HepG2 (cell line): ENCODE measurements around the gene NELL1. TPM values are rescaled to one million over a fixed set of nuclear protein-coding genes. Genes with fewer than 3 reads are reported as not detected.

Experiments used
- ATAC-seq: fragments of 200-7000 bp; cut with Tn5 transposase; 3 replicates; pipeline ENCODE4 v1.9.1; 2020; ENCODE audit warnings: mild to moderate bottlenecking, moderate library complexity
- BruUV-seq: library from RNA; stranded (reverse); fragments of 400-500 nt; replicated peaks from 2 replicates; lab custom pipeline; 2021; lab: Mats Ljungman, UMichigan
- CTCF ChIA-PET: fragments of 300-600 bp; formaldehyde crosslinking; extraction: SDS; loops from one replicate; lab custom pipeline; 2021; ENCODE audit warnings: low total read pairs, inconsistent platforms, low intra/inter-chr PET ratio; lab: Yijun Ruan, JAX
- POLR2A ChIA-PET: fragments of 350-600 bp; sonication (Branson Sonifier 250); formaldehyde crosslinking; loops from one replicate; lab custom pipeline; 2020; ENCODE audit warnings: antibody characterized with exemption, inconsistent platforms; lab: Yijun Ruan, JAX
- DNase-seq: peaks from one replicate; pipeline ENCODE4 v3.0.0-alpha.2; 2015; ENCODE audit warnings: low spot score
- FAIRE-seq: peaks from 3 replicates; lab custom pipeline; 2011; peaks lifted over from hg19 to GRCh38; lab: Jason Lieb, UNC
- H2AFZ ChIP-seq: one replicate; pipeline ENCODE4 v1.6.1; 2011; ENCODE audit warnings: low read length, inconsistent platforms
- H3K27ac ChIP-seq: fragments of 300-600 bp; 3 replicates; pipeline ENCODE4 v1.8.0; 2011; ENCODE audit warnings: mixed run types, mild to moderate bottlenecking, mixed read lengths, low read length, inconsistent platforms; ENCODE audit not compliant: insufficient read depth; ENCODE audit errors: extremely low read length
- H3K27me3 ChIP-seq, 2 experiments: fragments of 200-600 bp in 1 of 2; 2 replicates in 1 of 2; 3 replicates in 1 of 2; pipeline versions ENCODE4 v1.6.0 to v1.8.0; 2011; ENCODE audit warnings: low read length in 2 of 2, mild to moderate bottlenecking in 2 of 2, moderate library complexity in 2 of 2, inconsistent platforms in 1 of 2; ENCODE audit not compliant: insufficient read depth in 2 of 2, control insufficient read depth in 1 of 2
- H3K36me3 ChIP-seq, 2 experiments: fragments of 200-600 bp in 1 of 2; replicated peaks in 1 of 2; 2 replicates in 1 of 2; 3 replicates in 1 of 2; pipeline versions ENCODE4 v1.5.1 to v1.8.0; 2011; ENCODE audit warnings: low read length in 2 of 2, inconsistent platforms in 1 of 2; ENCODE audit not compliant: insufficient read depth in 2 of 2, control insufficient read depth in 1 of 2
- H3K4me1 ChIP-seq: 2 replicates; pipeline ENCODE4 v1.5.1; 2012; ENCODE audit warnings: low read length, inconsistent platforms; ENCODE audit not compliant: insufficient read depth
- H3K4me2 ChIP-seq: 2 replicates; pipeline ENCODE4 v1.6.0; 2011; ENCODE audit warnings: low read depth, low read length, inconsistent platforms
- H3K4me3 ChIP-seq, 3 experiments: fragments of 200-600 bp in 1 of 3; sonication (generic), shearing (Covaris generic) in 1 of 3; replicated peaks in 1 of 3; 2 replicates each; pipeline ENCODE4 v1.5.1; 2011 to 2016; ENCODE audit warnings: low read length in 3 of 3, inconsistent platforms in 2 of 3, low read depth in 2 of 3, mild to moderate bottlenecking in 2 of 3, control low read depth in 1 of 3, mixed read lengths in 1 of 3; ENCODE audit not compliant: insufficient read depth in 1 of 3
- H3K79me2 ChIP-seq: one replicate; pipeline ENCODE4 v1.6.1; 2011; ENCODE audit warnings: low read length, inconsistent platforms; ENCODE audit not compliant: insufficient read depth
- H3K9ac ChIP-seq: 2 replicates; pipeline ENCODE4 v1.6.0; 2011; ENCODE audit warnings: mild to moderate bottlenecking, low read depth, low read length, inconsistent platforms; ENCODE audit not compliant: insufficient read depth
- H3K9me3 ChIP-seq: 2 replicates; pipeline ENCODE4 v1.5.1; 2012; ENCODE audit warnings: mild to moderate bottlenecking, low read length
- H4K20me1 ChIP-seq: 2 replicates; pipeline ENCODE4 v1.6.0; 2011; ENCODE audit warnings: inconsistent platforms, mild to moderate bottlenecking, low read length, moderate library complexity; ENCODE audit not compliant: insufficient read depth
- DR1 ChIP-seq: sonication (generic); formaldehyde crosslinking; IDR thresholded peaks from 2 replicates; pipeline ENCODE4 v1.8.0; 2021; ENCODE audit warnings: mild to moderate bottlenecking, missing genetic modification reagents, inconsistent platforms
- ELF4 ChIP-seq: sonication (generic); formaldehyde crosslinking; IDR thresholded peaks from 2 replicates; pipeline ENCODE4 v1.5.0; 2020; ENCODE audit warnings: missing genetic modification reagents, mild to moderate bottlenecking, moderate library complexity, borderline replicate concordance
- GTF2F1 ChIP-seq: fragments of 150-350 bp; IDR thresholded peaks from 2 replicates; pipeline ENCODE4 v1.6.1; 2014; ENCODE audit warnings: low read length
- HOXA3 ChIP-seq: sonication (generic); formaldehyde crosslinking; IDR thresholded peaks from 2 replicates; pipeline ENCODE4 v1.5.0; 2020; ENCODE audit warnings: missing genetic modification reagents
- JUNB ChIP-seq: sonication (generic); formaldehyde crosslinking; IDR thresholded peaks from 2 replicates; pipeline ENCODE4 v1.8.0; 2022; ENCODE audit warnings: missing genetic modification reagents, mild to moderate bottlenecking, borderline replicate concordance
- KLF9 ChIP-seq: IDR thresholded peaks from 2 replicates; pipeline ENCODE4 v1.6.1; 2016; ENCODE audit warnings: low read depth
- NBN ChIP-seq: fragments of 450-650 bp; conservative IDR thresholded peaks from 2 replicates; pipeline ENCODE4 v1.6.1; 2017
- U2AF2 ChIP-seq: fragments of 200-400 bp; formaldehyde crosslinking; IDR thresholded peaks from 2 replicates; pipeline ENCODE4 v1.6.1; 2017; ENCODE audit warnings: low read depth, mild to moderate bottlenecking, low read length
- ZNF10 ChIP-seq: sonication (generic); formaldehyde crosslinking; IDR thresholded peaks from 2 replicates; pipeline ENCODE4 v1.4.0; 2020; ENCODE audit warnings: mild to moderate bottlenecking, low read depth, missing genetic modification reagents, borderline replicate concordance
- ZNF652 ChIP-seq: IDR thresholded peaks from 2 replicates; pipeline ENCODE4 v1.6.1; 2016; ENCODE audit warnings: low read depth, borderline replicate concordance
- ZNF816 ChIP-seq: sonication (generic); formaldehyde crosslinking; IDR thresholded peaks from 2 replicates; pipeline ENCODE4 v1.8.0; 2022; ENCODE audit warnings: missing genetic modification reagents, mild to moderate bottlenecking, borderline replicate concordance
- in situ Hi-C: cut with HindIII; loops from 2 replicates; pipeline ENCODE4 v1.10.0; 2017; ENCODE audit warnings: low pct_unique_long_range_greater_than_20kb; ENCODE audit not compliant: extremely low pct_ligation_motif_present
- intact Hi-C: fragments of 100-400 bp; cut with micrococcal nuclease; formaldehyde crosslinking; loops from one replicate; pipeline ENCODE4 v1.10.0; 2022; ENCODE audit not compliant: unreplicated experiment
- polyA plus RNA-seq, 8 experiments: library from polyadenylated mRNA; depleted of rRNA in 3 of 8; stranded (reverse) in 7 of 8; unstranded in 1 of 8; fragments of >200 nt; fragmentation: Illumina TruSeq in 4 of 8; extraction: Trizol in 4 of 8; gene quantifications; 2 replicates each; pipeline versions ENCODE4 v1.2.1 to v1.2.3, GENCODE V29; 2011 to 2016; ENCODE audit warnings: low read depth in 4 of 8, missing spikeins in 1 of 8, mixed read lengths in 1 of 8; ENCODE audit not compliant: insufficient read depth in 1 of 8
- total RNA-seq, 5 experiments: library from RNA; depleted of rRNA; stranded (reverse); fragments of >200 nt; fragmentation: Illumina TruSeq; extraction: Trizol; gene quantifications; 2 replicates each; pipeline ENCODE4 v1.2.3, GENCODE V29; 2016; ENCODE audit warnings: low read depth in 1 of 5
- TF ChIP-seq, protein P1 (sequence below): sonication (generic); formaldehyde crosslinking; IDR thresholded peaks from 2 replicates; pipeline ENCODE4 v1.4.0; 2020; ENCODE audit warnings: mild to moderate bottlenecking, missing genetic modification reagents
- TF ChIP-seq, protein P2 (sequence below): sonication (generic); formaldehyde crosslinking; IDR thresholded peaks from 2 replicates; pipeline ENCODE4 v1.4.0; 2020; ENCODE audit warnings: low read depth, mild to moderate bottlenecking, missing genetic modification reagents
- TF ChIP-seq, protein P3 (sequence below): sonication (generic); formaldehyde crosslinking; IDR thresholded peaks from 2 replicates; pipeline ENCODE4 v1.4.0; 2020; ENCODE audit warnings: mild to moderate bottlenecking, missing genetic modification reagents
- TF ChIP-seq, protein P4 (sequence below): sonication (generic); formaldehyde crosslinking; IDR thresholded peaks from 2 replicates; pipeline ENCODE4 v1.4.0; 2020; ENCODE audit warnings: missing genetic modification reagents, mild to moderate bottlenecking, borderline replicate concordance
- TF ChIP-seq, protein P5 (sequence below): IDR thresholded peaks from 2 replicates; pipeline ENCODE4 v1.6.1; 2016; ENCODE audit warnings: missing compliant biosample characterization, missing genetic modification reagents, borderline replicate concordance

The NELL1 gene
- total and polyA plus RNA-seq, 2 of the 13 experiments (the other 11 are each of a cell fraction or from before 2014, with no cell fraction given), result not detected

DNA sequence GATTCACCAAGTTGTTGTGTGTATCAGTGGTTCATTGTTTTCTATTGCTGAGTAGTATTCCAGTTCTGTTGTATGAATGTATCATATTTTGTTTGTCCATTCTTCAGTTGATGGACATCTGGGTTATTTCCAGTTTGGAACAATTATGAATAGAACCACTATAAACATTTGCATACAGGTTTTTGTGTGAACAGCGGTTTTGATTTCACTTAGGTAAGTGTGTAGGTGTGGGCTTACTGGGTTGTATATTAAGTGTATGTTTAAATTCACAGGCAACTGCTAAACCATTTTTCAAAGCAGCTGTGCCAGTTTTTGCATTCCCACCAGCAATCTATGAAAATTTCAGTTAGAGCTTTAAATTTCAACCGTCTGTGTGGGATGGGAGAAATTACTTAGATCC is 217.8 kb downstream of the NELL1 start (continued):
- TF ChIP-seq, protein P1, sequence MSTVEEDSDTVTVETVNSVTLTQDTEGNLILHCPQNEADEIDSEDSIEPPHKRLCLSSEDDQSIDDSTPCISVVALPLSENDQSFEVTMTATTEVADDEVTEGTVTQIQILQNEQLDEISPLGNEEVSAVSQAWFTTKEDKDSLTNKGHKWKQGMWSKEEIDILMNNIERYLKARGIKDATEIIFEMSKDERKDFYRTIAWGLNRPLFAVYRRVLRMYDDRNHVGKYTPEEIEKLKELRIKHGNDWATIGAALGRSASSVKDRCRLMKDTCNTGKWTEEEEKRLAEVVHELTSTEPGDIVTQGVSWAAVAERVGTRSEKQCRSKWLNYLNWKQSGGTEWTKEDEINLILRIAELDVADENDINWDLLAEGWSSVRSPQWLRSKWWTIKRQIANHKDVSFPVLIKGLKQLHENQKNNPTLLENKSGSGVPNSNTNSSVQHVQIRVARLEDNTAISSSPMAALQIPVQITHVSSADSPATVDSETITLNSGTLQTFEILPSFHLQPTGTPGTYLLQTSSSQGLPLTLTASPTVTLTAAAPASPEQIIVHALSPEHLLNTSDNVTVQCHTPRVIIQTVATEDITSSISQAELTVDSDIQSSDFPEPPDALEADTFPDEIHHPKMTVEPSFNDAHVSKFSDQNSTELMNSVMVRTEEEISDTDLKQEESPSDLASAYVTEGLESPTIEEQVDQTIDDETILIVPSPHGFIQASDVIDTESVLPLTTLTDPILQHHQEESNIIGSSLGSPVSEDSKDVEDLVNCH (CRISPR knock-in tag), result no peak
- TF ChIP-seq, protein P2, sequence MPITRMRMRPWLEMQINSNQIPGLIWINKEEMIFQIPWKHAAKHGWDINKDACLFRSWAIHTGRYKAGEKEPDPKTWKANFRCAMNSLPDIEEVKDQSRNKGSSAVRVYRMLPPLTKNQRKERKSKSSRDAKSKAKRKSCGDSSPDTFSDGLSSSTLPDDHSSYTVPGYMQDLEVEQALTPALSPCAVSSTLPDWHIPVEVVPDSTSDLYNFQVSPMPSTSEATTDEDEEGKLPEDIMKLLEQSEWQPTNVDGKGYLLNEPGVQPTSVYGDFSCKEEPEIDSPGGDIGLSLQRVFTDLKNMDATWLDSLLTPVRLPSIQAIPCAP (CRISPR knock-in tag), result no peak
- TF ChIP-seq HOXA3 (CRISPR knock-in tag) (no peak), KLF9 (CRISPR knock-in tag) (no peak)

DNA sequence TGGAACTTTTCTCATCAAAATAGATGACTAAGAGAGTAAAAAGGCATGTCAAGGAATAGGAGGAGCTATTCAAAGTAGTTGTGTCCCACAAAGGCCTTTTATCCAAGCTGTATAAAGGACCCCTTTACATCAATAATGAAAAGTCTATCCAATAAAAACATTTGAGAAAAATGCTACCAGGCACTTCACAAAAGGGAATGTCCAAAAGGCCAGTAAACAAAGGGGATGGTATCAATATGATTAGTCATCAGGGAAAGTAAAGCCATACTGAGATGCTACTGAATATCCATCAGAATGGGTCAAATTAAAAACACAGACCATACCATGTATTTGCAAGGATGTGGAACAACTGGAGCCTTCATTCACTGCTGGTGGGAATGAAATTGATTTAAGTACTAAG is 224.9 kb downstream of the NELL1 start:
- intact Hi-C loops (no loop called here), in situ Hi-C loops (loop anchor here (25.0 kb wide), 1 partner anchor 93 kb away; no protein-coding TSS in a partner anchor)
- no TSS peak for BruUV-seq
- Histone ChIP-seq H3K4me3 (no peak overlapping the region), H4K20me1 (no peaks in the 10 kb centered on the region), H3K27ac (no peak overlapping the region), H3K9ac (no peak overlapping the region), H3K36me3 (no peaks in the 10 kb centered on the region), H3K27me3 (no peaks in the 10 kb centered on the region; a peak in 1 of 5 replicates), H3K9me3 (no peaks in the 10 kb centered on the region), H3K4me2 (no peak overlapping the region), H3K79me2 (no peaks in the 10 kb centered on the region), H3K4me1 (no peaks in the 10 kb centered on the region), H2AFZ (no peak overlapping the region)
- DNase-seq, result no peak
- ChIA-PET POLR2A (no interaction called here), CTCF (no interaction called here)
- no peak for ATAC-seq
- FAIRE-seq, result no peak
- TF ChIP-seq, protein P3, sequence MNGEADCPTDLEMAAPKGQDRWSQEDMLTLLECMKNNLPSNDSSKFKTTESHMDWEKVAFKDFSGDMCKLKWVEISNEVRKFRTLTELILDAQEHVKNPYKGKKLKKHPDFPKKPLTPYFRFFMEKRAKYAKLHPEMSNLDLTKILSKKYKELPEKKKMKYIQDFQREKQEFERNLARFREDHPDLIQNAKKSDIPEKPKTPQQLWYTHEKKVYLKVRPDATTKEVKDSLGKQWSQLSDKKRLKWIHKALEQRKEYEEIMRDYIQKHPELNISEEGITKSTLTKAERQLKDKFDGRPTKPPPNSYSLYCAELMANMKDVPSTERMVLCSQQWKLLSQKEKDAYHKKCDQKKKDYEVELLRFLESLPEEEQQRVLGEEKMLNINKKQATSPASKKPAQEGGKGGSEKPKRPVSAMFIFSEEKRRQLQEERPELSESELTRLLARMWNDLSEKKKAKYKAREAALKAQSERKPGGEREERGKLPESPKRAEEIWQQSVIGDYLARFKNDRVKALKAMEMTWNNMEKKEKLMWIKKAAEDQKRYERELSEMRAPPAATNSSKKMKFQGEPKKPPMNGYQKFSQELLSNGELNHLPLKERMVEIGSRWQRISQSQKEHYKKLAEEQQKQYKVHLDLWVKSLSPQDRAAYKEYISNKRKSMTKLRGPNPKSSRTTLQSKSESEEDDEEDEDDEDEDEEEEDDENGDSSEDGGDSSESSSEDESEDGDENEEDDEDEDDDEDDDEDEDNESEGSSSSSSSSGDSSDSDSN (CRISPR knock-in tag), result no peak
- TF ChIP-seq U2AF2 (no peak), ZNF652 (CRISPR knock-in tag) (no peak), GTF2F1 (no peak), NBN (no peak), JUNB (CRISPR knock-in tag) (no peak), ELF4 (CRISPR knock-in tag) (no peak), ZNF816 (CRISPR knock-in tag) (no peak), DR1 (CRISPR knock-in tag) (no peak), ZNF10 (CRISPR knock-in tag) (no peak)
- TF ChIP-seq, protein P4, sequence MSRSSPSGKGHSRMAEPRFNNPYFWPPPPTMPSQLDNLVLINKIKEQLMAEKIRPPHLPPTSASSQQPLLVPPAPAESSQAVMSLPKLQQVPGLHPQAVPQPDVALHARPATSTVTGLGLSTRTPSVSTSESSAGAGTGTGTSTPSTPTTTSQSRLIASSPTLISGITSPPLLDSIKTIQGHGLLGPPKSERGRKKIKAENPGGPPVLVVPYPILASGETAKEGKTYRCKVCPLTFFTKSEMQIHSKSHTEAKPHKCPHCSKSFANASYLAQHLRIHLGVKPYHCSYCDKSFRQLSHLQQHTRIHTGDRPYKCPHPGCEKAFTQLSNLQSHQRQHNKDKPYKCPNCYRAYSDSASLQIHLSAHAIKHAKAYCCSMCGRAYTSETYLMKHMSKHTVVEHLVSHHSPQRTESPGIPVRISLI (CRISPR knock-in tag), result no peak
- TF ChIP-seq, protein P5, sequence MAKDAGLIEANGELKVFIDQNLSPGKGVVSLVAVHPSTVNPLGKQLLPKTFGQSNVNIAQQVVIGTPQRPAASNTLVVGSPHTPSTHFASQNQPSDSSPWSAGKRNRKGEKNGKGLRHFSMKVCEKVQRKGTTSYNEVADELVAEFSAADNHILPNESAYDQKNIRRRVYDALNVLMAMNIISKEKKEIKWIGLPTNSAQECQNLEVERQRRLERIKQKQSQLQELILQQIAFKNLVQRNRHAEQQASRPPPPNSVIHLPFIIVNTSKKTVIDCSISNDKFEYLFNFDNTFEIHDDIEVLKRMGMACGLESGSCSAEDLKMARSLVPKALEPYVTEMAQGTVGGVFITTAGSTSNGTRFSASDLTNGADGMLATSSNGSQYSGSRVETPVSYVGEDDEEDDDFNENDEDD (CRISPR knock-in tag), result no peak
